Ovary (tissue), 10 donors: ENCODE measurements around the gene LRRC57. TPM values are rescaled to one million over a fixed set of nuclear protein-coding genes. Genes with fewer than 3 reads are reported as not detected.

Source experiments
- DNase-seq, 5 donors: peaks; one replicate each; pipeline ENCODE4 v3.0.0-alpha.2; 2019 to 2020
- H3K27ac ChIP-seq, 2 donors: fragments of 200-600 bp; one replicate each; pipeline versions ENCODE4 v1.5.1 to v1.8.0; 2019 to 2022
- H3K27me3 ChIP-seq: fragments of 200-600 bp; one replicate; pipeline ENCODE4 v1.8.0; 2022
- H3K36me3 ChIP-seq: fragments of 200-600 bp; sonication (generic); one replicate; pipeline ENCODE4 v1.5.1; 2019
- H3K4me1 ChIP-seq: one replicate; pipeline ENCODE4 v1.8.1; 2013; ENCODE audit warnings: mild to moderate bottlenecking, moderate library complexity; ENCODE audit not compliant: insufficient read depth
- H3K4me3 ChIP-seq: fragments of 200-600 bp; sonication (generic); one replicate; pipeline ENCODE4 v1.5.1; 2017
- H3K9me3 ChIP-seq, 2 donors: fragments of 200-600 bp in 1 of 2; sonication (generic) in 1 of 2; one replicate each; pipeline versions ENCODE4 v1.5.1 to v1.8.1; 2013 to 2019; ENCODE audit warnings: mild to moderate bottlenecking in 1 of 2, moderate library complexity in 1 of 2
- CTCF ChIP-seq, 3 donors: fragments of 450-650 bp in 2 of 3; fragments of 200-600 bp in 1 of 3; IDR thresholded peaks; one replicate each; pipeline versions ENCODE4 v1.5.1 to v1.8.0; 2016 to 2022; ENCODE audit warnings: antibody characterized with exemption in 3 of 3, mild to moderate bottlenecking in 1 of 3
- EP300 ChIP-seq: sonication (generic); formaldehyde crosslinking; IDR thresholded peaks from one replicate; pipeline ENCODE4 v1.6.1; 2017; ENCODE audit warnings: antibody characterized with exemption
- POLR2A ChIP-seq: fragments of 450-650 bp; IDR thresholded peaks from one replicate; pipeline ENCODE4 v1.6.1; 2017; ENCODE audit warnings: antibody characterized with exemption, mild to moderate bottlenecking, moderate library complexity
- WGBS, 3 donors: extraction: QIAGEN DNeasy Blood & Tissue Kit in 1 of 3; methylation state at CpG; one replicate each; pipeline versions ENCODE4 v1.1.5 to v1.1.7; 2013 to 2017; 5-methylcytosine and 5-hydroxymethylcytosine counted together
- intact Hi-C, 4 donors: fragments of 100-400 bp; cut with DNase I; formaldehyde crosslinking; loops; one replicate each; pipeline versions ENCODE4 v1.11.0 to v1.15.1; 2022 to 2023
- long read RNA-seq, 3 donors: library from polyadenylated mRNA in 2 of 3; unstranded in 2 of 3; transcript quantifications; one replicate each; pipeline ENCODE4 v2.0.0 and lab custom pipeline, GENCODE V29; 2021 to 2026
- polyA plus RNA-seq, 2 donors: library from polyadenylated mRNA; stranded (reverse); fragments of 200-250 nt in 1 of 2; fragments of 350-450 nt in 1 of 2; fragmentation: Illumina TruSeq in 1 of 2; extraction: RNeasy Lipid Tissue Mini Kit (QIAGEN cat#74804) in 1 of 2; gene quantifications; one replicate each; pipeline ENCODE4 v1.2.3, GENCODE V29; 2013 to 2014
- total RNA-seq, 7 donors: library from RNA; depleted of rRNA in 2 of 7; stranded (reverse); fragments of >200 nt in 2 of 7; fragmentation: NEBNext Ultra II Directional in 3 of 7; extraction: Animal tissue kit (Norgen Biotek cat#: 25700) in 3 of 7; gene quantifications; one replicate each; pipeline versions ENCODE4 v1.1.0 to v1.2.4, GENCODE V29; 2016 to 2023
- donor health status: DM: no; HTN: no; CAD: no; lungs with moderate emphysema.
- donor health status: DM: no; HTN: no; CAD: no.
- donor health status: Bipolar disorder and iron deficiency.
- donor health status: DM: yes; HTN: yes; CAD: no.
- donor health status: DM: no; HTN: no; CAD: no.
- donor health status: DM: yes; HTN: yes; CAD: no.

The LRRC57 gene
- total RNA-seq = 10 to 100 TPM; 13.2 to 28.7 (median 17.7) TPM
- polyA plus RNA-seq = 10 to 100 TPM in 1 of 2 donors, 1 to 10 TPM in 1; 7.9 to 19.2 TPM
- long read RNA-seq, donor 1, full-length matches to known transcripts = 40 of 45 reads
- long read RNA-seq, donor 1, partial matches to known transcripts = 0 of 45 reads
- long read RNA-seq, donor 1, other reads (novel, unspliced or antisense) = 5 of 45 reads
- long read RNA-seq, donor 2, partial matches to known transcripts = 0 of 4 reads
- long read RNA-seq, donor 2, other reads (novel, unspliced or antisense) = 0 of 4 reads
- long read RNA-seq, donor 3, transcript LRRC57-202 (6 exons, 2,384 nt) = major isoform, 26 of 28 reads
- long read RNA-seq, donor 3, partial matches to known transcripts = 0 of 28 reads
- long read RNA-seq, donor 3, other reads (novel, unspliced or antisense) = 1 of 28 reads

- DNase-seq = peak; percentile 86 to 93 (median 90)
- Histone ChIP-seq H3K9me3 (no peaks in the 10 kb centered on the region), H3K36me3 (no peaks in the 10 kb centered on the region), H3K4me3 (peak within 1 kb of the TSS; percentile 61), H3K4me1 (peaks cover 4% of the 10 kb centered on the region), H3K27me3 (no peaks in the 10 kb centered on the region), H3K27ac (peak within 1 kb of the TSS; percentile 83 to 93)
- intact Hi-C loops = loop anchor here in 1 of 4 donors (10.0 kb wide), 1 partner anchor 96 kb away; no protein-coding TSS in a partner anchor
- 0% methylated on average over 63 to 71 of the region's 71 CpGs for WGBS, 3 donors
- TF ChIP-seq EP300 = no peak
- peak; percentile 90 for TF ChIP-seq POLR2A
- TF ChIP-seq CTCF (IDR thresholded peaks at IDR 0.05) = peak in 1 of 3 donors; percentile 13
These were observed at the start of gene LRRC57, which contains the start of gene HAUS2 for GRCh38 chr15:42548249-42549031. Gene LRRC57, minus strand, starts transcription at chr15:42548793. Its CDS starts 359 bp downstream, at chr15:42548434. Gene HAUS2, plus strand, starts transcription at chr15:42548838. Its CDS starts 35 bp downstream, at chr15:42548873.

GRCh38 chr15:42595626-42596240 is 47.1 kb upstream of the LRRC57 start:
- Histone ChIP-seq H3K27ac (peak overlapping the region in 1 of 2 donors; percentile 36), H3K4me1 (peaks cover 13% of the 10 kb centered on the region)

GRCh38 chr15:42594095-42594494 is 45.5 kb upstream of the LRRC57 start:
- 14 to 28% (median 17%) methylated on average over 5 of the region's 5 CpGs for WGBS, 3 donors
- H3K4me1 ChIP-seq = peaks cover 13% of the 10 kb centered on the region

More at GRCh38 chr15:42595626-42596240, 47.1 kb upstream of the LRRC57 start:
- DNase-seq = no peak
- H3K27me3 ChIP-seq = no peaks in the 10 kb centered on the region
- TF ChIP-seq EP300 = no peak
- no peak for TF ChIP-seq CTCF (IDR thresholded peaks at IDR 0.05)
- TF ChIP-seq POLR2A = no peak
- H3K4me3 ChIP-seq = no peak overlapping the region
- no peaks in the 10 kb centered on the region for H3K36me3 ChIP-seq
- no peaks in the 10 kb centered on the region for H3K9me3 ChIP-seq
- WGBS, 3 donors = 4 to 15% (median 11%) methylated on average over 4 of the region's 4 CpGs
- intact Hi-C loops = no loop called here

More at GRCh38 chr15:42594095-42594494, 45.5 kb upstream of the LRRC57 start:
- no peak for TF ChIP-seq CTCF (IDR thresholded peaks at IDR 0.05)
- TF ChIP-seq EP300 = no peak
- TF ChIP-seq POLR2A = no peak
- Histone ChIP-seq H3K9me3 (no peaks in the 10 kb centered on the region), H3K27me3 (no peaks in the 10 kb centered on the region), H3K36me3 (no peaks in the 10 kb centered on the region), H3K27ac (peak overlapping the region in 1 of 2 donors; percentile 70), H3K4me3 (no peak overlapping the region)
- intact Hi-C loops = no loop called here
- no peak for DNase-seq
